HepG2 (cell line): ENCODE measurements around the gene CXCL6. TPM values are rescaled to one million over a fixed set of nuclear protein-coding genes. Genes with fewer than 3 reads are reported as not detected.

Experiments used
- ATAC-seq: fragments of 200-7000 bp; cut with Tn5 transposase; 3 replicates; pipeline ENCODE4 v1.9.1; 2020; ENCODE audit warnings: mild to moderate bottlenecking, moderate library complexity
- BruUV-seq: library from RNA; stranded (reverse); fragments of 400-500 nt; replicated peaks from 2 replicates; lab custom pipeline; 2021; lab: Mats Ljungman, UMichigan
- CTCF ChIA-PET: fragments of 300-600 bp; formaldehyde crosslinking; extraction: SDS; loops from one replicate; lab custom pipeline; 2021; ENCODE audit warnings: low total read pairs, inconsistent platforms, low intra/inter-chr PET ratio; lab: Yijun Ruan, JAX
- POLR2A ChIA-PET: fragments of 350-600 bp; sonication (Branson Sonifier 250); formaldehyde crosslinking; loops from one replicate; lab custom pipeline; 2020; ENCODE audit warnings: antibody characterized with exemption, inconsistent platforms; lab: Yijun Ruan, JAX
- DNase-seq: peaks from one replicate; pipeline ENCODE4 v3.0.0-alpha.2; 2015; ENCODE audit warnings: low spot score
- FAIRE-seq: peaks from 3 replicates; lab custom pipeline; 2011; peaks lifted over from hg19 to GRCh38; lab: Jason Lieb, UNC
- H2AFZ ChIP-seq: one replicate; pipeline ENCODE4 v1.6.1; 2011; ENCODE audit warnings: low read length, inconsistent platforms
- H3K27ac ChIP-seq: fragments of 300-600 bp; 3 replicates; pipeline ENCODE4 v1.8.0; 2011; ENCODE audit warnings: mixed run types, mild to moderate bottlenecking, mixed read lengths, low read length, inconsistent platforms; ENCODE audit not compliant: insufficient read depth; ENCODE audit errors: extremely low read length
- H3K27me3 ChIP-seq, 2 experiments: fragments of 200-600 bp in 1 of 2; 2 replicates in 1 of 2; 3 replicates in 1 of 2; pipeline versions ENCODE4 v1.6.0 to v1.8.0; 2011; ENCODE audit warnings: low read length in 2 of 2, mild to moderate bottlenecking in 2 of 2, moderate library complexity in 2 of 2, inconsistent platforms in 1 of 2; ENCODE audit not compliant: insufficient read depth in 2 of 2, control insufficient read depth in 1 of 2
- H3K36me3 ChIP-seq, 2 experiments: fragments of 200-600 bp in 1 of 2; replicated peaks in 1 of 2; 2 replicates in 1 of 2; 3 replicates in 1 of 2; pipeline versions ENCODE4 v1.5.1 to v1.8.0; 2011; ENCODE audit warnings: low read length in 2 of 2, inconsistent platforms in 1 of 2; ENCODE audit not compliant: insufficient read depth in 2 of 2, control insufficient read depth in 1 of 2
- H3K4me1 ChIP-seq: 2 replicates; pipeline ENCODE4 v1.5.1; 2012; ENCODE audit warnings: low read length, inconsistent platforms; ENCODE audit not compliant: insufficient read depth
- H3K4me2 ChIP-seq: 2 replicates; pipeline ENCODE4 v1.6.0; 2011; ENCODE audit warnings: low read depth, low read length, inconsistent platforms
- H3K4me3 ChIP-seq, 3 experiments: fragments of 200-600 bp in 1 of 3; sonication (generic), shearing (Covaris generic) in 1 of 3; replicated peaks in 1 of 3; 2 replicates each; pipeline ENCODE4 v1.5.1; 2011 to 2016; ENCODE audit warnings: low read length in 3 of 3, inconsistent platforms in 2 of 3, low read depth in 2 of 3, mild to moderate bottlenecking in 2 of 3, control low read depth in 1 of 3, mixed read lengths in 1 of 3; ENCODE audit not compliant: insufficient read depth in 1 of 3
- H3K79me2 ChIP-seq: one replicate; pipeline ENCODE4 v1.6.1; 2011; ENCODE audit warnings: low read length, inconsistent platforms; ENCODE audit not compliant: insufficient read depth
- H3K9ac ChIP-seq: 2 replicates; pipeline ENCODE4 v1.6.0; 2011; ENCODE audit warnings: mild to moderate bottlenecking, low read depth, low read length, inconsistent platforms; ENCODE audit not compliant: insufficient read depth
- H3K9me3 ChIP-seq: 2 replicates; pipeline ENCODE4 v1.5.1; 2012; ENCODE audit warnings: mild to moderate bottlenecking, low read length
- H4K20me1 ChIP-seq: 2 replicates; pipeline ENCODE4 v1.6.0; 2011; ENCODE audit warnings: inconsistent platforms, mild to moderate bottlenecking, low read length, moderate library complexity; ENCODE audit not compliant: insufficient read depth
- CENPT ChIP-seq: sonication (generic); formaldehyde crosslinking; IDR thresholded peaks from 2 replicates; pipeline ENCODE4 v1.8.0; 2022; ENCODE audit warnings: low read depth, mild to moderate bottlenecking, moderate library complexity, missing genetic modification reagents
- ERF ChIP-seq: IDR thresholded peaks from 2 replicates; pipeline ENCODE4 v1.6.1; 2018; ENCODE audit warnings: missing biosample characterization, missing genetic modification reagents
- FIP1L1 ChIP-seq: fragments of 200-400 bp; formaldehyde crosslinking; IDR thresholded peaks from 2 replicates; pipeline ENCODE4 v1.6.1; 2018; ENCODE audit warnings: low read depth, mild to moderate bottlenecking, low read length, moderate library complexity, borderline replicate concordance; ENCODE audit not compliant: insufficient read depth
- PTBP1 ChIP-seq: fragments of 200-400 bp; formaldehyde crosslinking; IDR thresholded peaks from 2 replicates; pipeline ENCODE4 v1.6.1; 2018; ENCODE audit warnings: low read length, low read depth; ENCODE audit not compliant: poor library complexity, severe bottlenecking
- RELA ChIP-seq: sonication (generic); formaldehyde crosslinking; IDR thresholded peaks from 2 replicates; pipeline ENCODE4 v1.4.0; 2020; ENCODE audit warnings: missing genetic modification reagents
- YEATS2 ChIP-seq: sonication (generic); formaldehyde crosslinking; IDR thresholded peaks from 2 replicates; pipeline ENCODE4 v1.4.0; 2020; ENCODE audit warnings: missing genetic modification reagents, borderline replicate concordance
- ZNF484 ChIP-seq: sonication (generic); formaldehyde crosslinking; IDR thresholded peaks from 2 replicates; pipeline ENCODE4 v1.5.1; 2020; ENCODE audit warnings: mild to moderate bottlenecking, low read depth, missing genetic modification reagents, borderline replicate concordance
- WGBS: methylation state at CpG from one replicate; pipeline ENCODE4 v1.1.6; 2017; ENCODE audit warnings: low lambda C conversion rate; 5-methylcytosine and 5-hydroxymethylcytosine counted together
- in situ Hi-C: cut with HindIII; loops from 2 replicates; pipeline ENCODE4 v1.10.0; 2017; ENCODE audit warnings: low pct_unique_long_range_greater_than_20kb; ENCODE audit not compliant: extremely low pct_ligation_motif_present
- intact Hi-C: fragments of 100-400 bp; cut with micrococcal nuclease; formaldehyde crosslinking; loops from one replicate; pipeline ENCODE4 v1.10.0; 2022; ENCODE audit not compliant: unreplicated experiment
- polyA plus RNA-seq, 8 experiments: library from polyadenylated mRNA; depleted of rRNA in 3 of 8; stranded (reverse) in 7 of 8; unstranded in 1 of 8; fragments of >200 nt; fragmentation: Illumina TruSeq in 4 of 8; extraction: Trizol in 4 of 8; gene quantifications; 2 replicates each; pipeline versions ENCODE4 v1.2.1 to v1.2.3, GENCODE V29; 2011 to 2016; ENCODE audit warnings: low read depth in 4 of 8, missing spikeins in 1 of 8, mixed read lengths in 1 of 8; ENCODE audit not compliant: insufficient read depth in 1 of 8
- total RNA-seq, 5 experiments: library from RNA; depleted of rRNA; stranded (reverse); fragments of >200 nt; fragmentation: Illumina TruSeq; extraction: Trizol; gene quantifications; 2 replicates each; pipeline ENCODE4 v1.2.3, GENCODE V29; 2016; ENCODE audit warnings: low read depth in 1 of 5
- TF ChIP-seq, protein P1 (sequence below), 2 experiments: fragments of 450-650 bp in 1 of 2; sonication (generic) in 1 of 2; formaldehyde crosslinking; IDR thresholded peaks; 2 replicates each; pipeline versions ENCODE4 v1.5.0 to v1.8.0; 2020 to 2022; ENCODE audit warnings: mild to moderate bottlenecking in 1 of 2, missing genetic modification reagents in 1 of 2
- TF ChIP-seq, protein P2 (sequence below): sonication (generic); formaldehyde crosslinking; IDR thresholded peaks from 2 replicates; pipeline ENCODE4 v1.5.0; 2020; ENCODE audit warnings: mild to moderate bottlenecking, missing genetic modification reagents

CXCL6 gene
- total and polyA plus RNA-seq, 2 of the 13 experiments (the other 11 are each of a cell fraction or from before 2014, with no cell fraction given) = not detected

- H3K4me3 ChIP-seq = no peak overlapping the region
- no peaks in the 10 kb centered on the region for H4K20me1 ChIP-seq
- no peaks in the 10 kb centered on the region for H3K4me1 ChIP-seq
- POLR2A ChIA-PET = no interaction called here
- no peak overlapping the region for H3K27ac ChIP-seq
- no peaks in the 10 kb centered on the region for H3K9me3 ChIP-seq
- CTCF ChIA-PET = no interaction called here
- intact Hi-C loops = no loop called here
- no peak for ATAC-seq
- no peak overlapping the region for H3K4me2 ChIP-seq
- no peak overlapping the region for H3K9ac ChIP-seq
- H3K27me3 ChIP-seq = no peaks in the 10 kb centered on the region
- TF ChIP-seq PTBP1 (no peak), ZNF484 (CRISPR knock-in tag) (no peak), YEATS2 (CRISPR knock-in tag) (no peak), ERF (no peak)
- TF ChIP-seq, protein P1, sequence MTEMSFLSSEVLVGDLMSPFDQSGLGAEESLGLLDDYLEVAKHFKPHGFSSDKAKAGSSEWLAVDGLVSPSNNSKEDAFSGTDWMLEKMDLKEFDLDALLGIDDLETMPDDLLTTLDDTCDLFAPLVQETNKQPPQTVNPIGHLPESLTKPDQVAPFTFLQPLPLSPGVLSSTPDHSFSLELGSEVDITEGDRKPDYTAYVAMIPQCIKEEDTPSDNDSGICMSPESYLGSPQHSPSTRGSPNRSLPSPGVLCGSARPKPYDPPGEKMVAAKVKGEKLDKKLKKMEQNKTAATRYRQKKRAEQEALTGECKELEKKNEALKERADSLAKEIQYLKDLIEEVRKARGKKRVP (CRISPR knock-in tag; IDR thresholded peaks at IDR 0.05) = no peak
- TF ChIP-seq, all 625 proteins: peak for 0
- Histone ChIP-seq H2AFZ (no peak overlapping the region), H3K36me3 (no peaks in the 10 kb centered on the region), H3K79me2 (no peaks in the 10 kb centered on the region)
- DNase-seq = no peak
- WGBS = 42% methylated on average over 2 of the region's 2 CpGs
- no TSS peak for BruUV-seq
- in situ Hi-C loops = no loop called here
- FAIRE-seq = no peak
Measured at GRCh38 chr4:73801692-73802091, 34.8 kb upstream of the CXCL6 start.

DNA sequence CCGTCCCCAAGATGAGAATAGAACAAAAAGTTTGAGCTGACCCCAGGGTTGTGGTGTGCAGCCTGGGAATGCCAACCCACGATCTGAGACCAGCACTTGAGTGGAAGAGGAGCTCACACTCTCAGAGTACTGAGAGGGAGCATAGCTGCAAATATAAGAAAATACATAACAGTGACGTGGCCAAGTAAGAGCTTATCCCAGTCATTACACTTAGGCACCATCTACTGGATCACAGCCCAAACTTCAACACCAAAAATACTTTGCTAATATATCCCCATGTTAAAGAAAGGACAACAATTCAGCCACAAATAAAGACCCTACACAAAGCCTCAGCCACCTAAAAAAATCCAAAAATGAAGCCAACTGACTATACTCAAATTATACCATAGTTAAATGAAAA lies 33.3 kb upstream of the CXCL6 start:
- Histone ChIP-seq H3K27ac (no peak overlapping the region), H3K9ac (no peak overlapping the region), H3K36me3 (no peaks in the 10 kb centered on the region), H4K20me1 (no peaks in the 10 kb centered on the region), H3K79me2 (no peaks in the 10 kb centered on the region), H3K4me2 (no peak overlapping the region), H3K27me3 (no peaks in the 10 kb centered on the region), H3K4me3 (no peak overlapping the region), H2AFZ (no peak overlapping the region), H3K4me1 (no peaks in the 10 kb centered on the region), H3K9me3 (no peaks in the 10 kb centered on the region)
- no peak for DNase-seq
- POLR2A ChIA-PET = no interaction called here
- ATAC-seq = no peak
- CTCF ChIA-PET = no interaction called here
- no TSS peak for BruUV-seq
- intact Hi-C loops (no loop called here), in situ Hi-C loops (no loop called here)
- WGBS = 0% methylated on average over 3 of the region's 3 CpGs
- FAIRE-seq = no peak
- TF ChIP-seq FIP1L1 (no peak), RELA (CRISPR knock-in tag) (no peak), CENPT (CRISPR knock-in tag) (no peak)
- TF ChIP-seq, protein P2, sequence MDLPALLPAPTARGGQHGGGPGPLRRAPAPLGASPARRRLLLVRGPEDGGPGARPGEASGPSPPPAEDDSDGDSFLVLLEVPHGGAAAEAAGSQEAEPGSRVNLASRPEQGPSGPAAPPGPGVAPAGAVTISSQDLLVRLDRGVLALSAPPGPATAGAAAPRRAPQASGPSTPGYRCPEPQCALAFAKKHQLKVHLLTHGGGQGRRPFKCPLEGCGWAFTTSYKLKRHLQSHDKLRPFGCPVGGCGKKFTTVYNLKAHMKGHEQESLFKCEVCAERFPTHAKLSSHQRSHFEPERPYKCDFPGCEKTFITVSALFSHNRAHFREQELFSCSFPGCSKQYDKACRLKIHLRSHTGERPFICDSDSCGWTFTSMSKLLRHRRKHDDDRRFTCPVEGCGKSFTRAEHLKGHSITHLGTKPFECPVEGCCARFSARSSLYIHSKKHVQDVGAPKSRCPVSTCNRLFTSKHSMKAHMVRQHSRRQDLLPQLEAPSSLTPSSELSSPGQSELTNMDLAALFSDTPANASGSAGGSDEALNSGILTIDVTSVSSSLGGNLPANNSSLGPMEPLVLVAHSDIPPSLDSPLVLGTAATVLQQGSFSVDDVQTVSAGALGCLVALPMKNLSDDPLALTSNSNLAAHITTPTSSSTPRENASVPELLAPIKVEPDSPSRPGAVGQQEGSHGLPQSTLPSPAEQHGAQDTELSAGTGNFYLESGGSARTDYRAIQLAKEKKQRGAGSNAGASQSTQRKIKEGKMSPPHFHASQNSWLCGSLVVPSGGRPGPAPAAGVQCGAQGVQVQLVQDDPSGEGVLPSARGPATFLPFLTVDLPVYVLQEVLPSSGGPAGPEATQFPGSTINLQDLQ (CRISPR knock-in tag) = no peak
